Prostate gland (tissue), 2 donors: ENCODE results near the gene HCFC2. TPM values are rescaled to one million over a fixed set of nuclear protein-coding genes. Genes with fewer than 3 reads are reported as not detected.
"Not testable (repeated sequence)": the region's sequence is repeated elsewhere in the genome, so short reads cannot be mapped to it uniquely, and the experiment has no call there.

ENCODE experiments used
- DNase-seq: peaks from one replicate; pipeline ENCODE4 v3.0.0-alpha.2; 2019; ENCODE audit warnings: low spot score
- H3K27ac ChIP-seq, 2 donors: fragments of 200-600 bp; sonication (generic); 2 replicates each; pipeline ENCODE4 v1.5.1; 2017 to 2019
- H3K27me3 ChIP-seq: fragments of 200-600 bp; sonication (generic); replicated peaks from 2 replicates; pipeline ENCODE4 v1.5.1; 2019; ENCODE audit not compliant: insufficient read depth
- H3K36me3 ChIP-seq, 2 donors: fragments of 200-600 bp; sonication (generic); 1 replicate in 1 of 2; 2 replicates in 1 of 2; pipeline versions ENCODE4 v1.5.1 to v1.8.1; 2017 to 2019
- H3K4me1 ChIP-seq: fragments of 200-600 bp; sonication (generic); replicated peaks from 2 replicates; pipeline ENCODE4 v1.5.1; 2019
- H3K4me3 ChIP-seq, 2 donors: fragments of 200-600 bp; sonication (generic); 2 replicates each; pipeline ENCODE4 v1.5.1; 2017 to 2019
- H3K9me3 ChIP-seq: fragments of 200-600 bp; sonication (generic); 2 replicates; pipeline ENCODE4 v1.5.1; 2017
- POLR2A ChIP-seq: fragments of 450-650 bp; IDR thresholded peaks from one replicate; pipeline ENCODE4 v1.6.1; 2016; ENCODE audit warnings: antibody characterized with exemption, mild to moderate bottlenecking
- POLR2AphosphoS5 ChIP-seq: sonication (generic); formaldehyde crosslinking; IDR thresholded peaks from one replicate; pipeline ENCODE4 v1.6.1; 2017; ENCODE audit warnings: antibody characterized with exemption
- WGBS: methylation state at CpG from one replicate; pipeline ENCODE4 v1.1.5; 2018; 5-methylcytosine and 5-hydroxymethylcytosine counted together
- intact Hi-C: fragments of 100-400 bp; cut with DNase I; formaldehyde crosslinking; loops from one replicate; pipeline ENCODE4 v1.14.2; 2022
- total RNA-seq, 2 donors: library from RNA; depleted of rRNA; stranded (reverse); fragments of >200 nt; gene quantifications; one replicate each; pipeline ENCODE4 v1.1.0, GENCODE V29; 2016
- TF ChIP-seq, protein P1 (sequence below), 4 experiments: fragments of 200-600 bp in 2 of 4; fragments of 450-650 bp in 2 of 4; sonication (generic) in 2 of 4; IDR thresholded peaks; 1 replicate in 3 of 4; 2 replicates in 1 of 4; pipeline ENCODE4 v1.5.1; 2016 to 2019; ENCODE audit warnings: antibody characterized with exemption in 4 of 4, mild to moderate bottlenecking in 2 of 4, moderate library complexity in 2 of 4

HCFC2 gene
- total RNA-seq, 2 donors from 2014 or later = 18.3 to 18.6 TPM

DNA sequence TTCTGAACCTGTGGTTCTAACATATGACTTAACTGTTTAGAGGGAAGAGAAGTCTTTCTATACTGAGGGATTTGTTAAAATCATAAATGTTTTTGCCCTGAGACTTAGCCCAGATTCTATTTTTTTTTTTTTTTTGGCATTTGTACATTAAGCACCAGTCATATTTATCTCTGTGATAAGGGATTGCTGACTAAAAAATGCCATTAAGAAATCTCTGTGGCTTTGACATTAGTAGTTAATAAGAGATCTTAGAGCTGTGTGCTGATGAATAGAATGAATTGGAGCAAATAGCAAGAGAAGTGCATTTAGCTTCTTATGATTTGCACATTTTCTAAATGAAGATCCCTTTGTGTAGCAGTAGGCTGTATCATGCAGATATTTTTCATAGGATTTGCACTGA, 41.1 kb downstream of the HCFC2 start:
- intact Hi-C loops = loop anchor here (5.0 to 10.0 kb wide), 2 partner anchors 141 to 228 kb away; partner anchors contain the start of gene TDG
- Histone ChIP-seq H3K4me1 (no peaks in the 10 kb centered on the region), H3K4me3 (no peak overlapping the region), H3K36me3 (no peaks in the 10 kb centered on the region), H3K27ac (no peak overlapping the region), H3K27me3 (no peaks in the 10 kb centered on the region), H3K9me3 (no peaks in the 10 kb centered on the region)
- no peak for DNase-seq
- TF ChIP-seq POLR2AphosphoS5 (no peak), POLR2A (no peak)
- TF ChIP-seq, protein P1, sequence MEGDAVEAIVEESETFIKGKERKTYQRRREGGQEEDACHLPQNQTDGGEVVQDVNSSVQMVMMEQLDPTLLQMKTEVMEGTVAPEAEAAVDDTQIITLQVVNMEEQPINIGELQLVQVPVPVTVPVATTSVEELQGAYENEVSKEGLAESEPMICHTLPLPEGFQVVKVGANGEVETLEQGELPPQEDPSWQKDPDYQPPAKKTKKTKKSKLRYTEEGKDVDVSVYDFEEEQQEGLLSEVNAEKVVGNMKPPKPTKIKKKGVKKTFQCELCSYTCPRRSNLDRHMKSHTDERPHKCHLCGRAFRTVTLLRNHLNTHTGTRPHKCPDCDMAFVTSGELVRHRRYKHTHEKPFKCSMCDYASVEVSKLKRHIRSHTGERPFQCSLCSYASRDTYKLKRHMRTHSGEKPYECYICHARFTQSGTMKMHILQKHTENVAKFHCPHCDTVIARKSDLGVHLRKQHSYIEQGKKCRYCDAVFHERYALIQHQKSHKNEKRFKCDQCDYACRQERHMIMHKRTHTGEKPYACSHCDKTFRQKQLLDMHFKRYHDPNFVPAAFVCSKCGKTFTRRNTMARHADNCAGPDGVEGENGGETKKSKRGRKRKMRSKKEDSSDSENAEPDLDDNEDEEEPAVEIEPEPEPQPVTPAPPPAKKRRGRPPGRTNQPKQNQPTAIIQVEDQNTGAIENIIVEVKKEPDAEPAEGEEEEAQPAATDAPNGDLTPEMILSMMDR (IDR thresholded peaks at IDR 0.05) = no peak

DNA sequence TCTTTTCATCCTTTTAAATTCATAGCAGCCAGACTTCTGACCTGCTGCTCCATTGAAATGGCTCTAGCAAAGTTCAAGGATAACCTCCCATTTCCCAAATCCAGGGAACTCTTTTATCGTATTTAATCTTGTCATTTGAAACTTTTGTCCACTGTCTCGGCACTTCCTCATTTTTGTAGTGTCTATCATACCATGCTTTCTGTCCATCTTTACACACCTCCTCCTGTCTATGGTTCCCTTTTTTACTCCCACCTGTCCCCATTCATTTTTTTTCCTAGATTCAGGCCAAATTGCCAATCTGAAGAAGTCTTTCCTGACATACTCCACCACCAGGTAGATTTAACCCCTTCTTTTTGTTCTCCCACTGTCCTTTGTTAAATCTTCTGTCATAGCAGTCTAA, 42.6 kb downstream of the HCFC2 start:
- H3K9me3 ChIP-seq = no peaks in the 10 kb centered on the region
- TF ChIP-seq, protein P1 (IDR thresholded peaks at IDR 0.05) = no peak
- no peak for TF ChIP-seq POLR2AphosphoS5
- TF ChIP-seq POLR2A = no peak
- intact Hi-C loops = loop anchor here (5.0 to 10.0 kb wide), 2 partner anchors 142 to 230 kb away; partner anchors contain the start of gene TDG
- no peaks in the 10 kb centered on the region for H3K36me3 ChIP-seq
- H3K4me3 ChIP-seq = no peak overlapping the region
- H3K27me3 ChIP-seq = no peaks in the 10 kb centered on the region
- 86% methylated on average over 2 of the region's 2 CpGs for WGBS
- no peaks in the 10 kb centered on the region for H3K4me1 ChIP-seq
- DNase-seq = no peak
- H3K27ac ChIP-seq = no peak overlapping the region

DNA sequence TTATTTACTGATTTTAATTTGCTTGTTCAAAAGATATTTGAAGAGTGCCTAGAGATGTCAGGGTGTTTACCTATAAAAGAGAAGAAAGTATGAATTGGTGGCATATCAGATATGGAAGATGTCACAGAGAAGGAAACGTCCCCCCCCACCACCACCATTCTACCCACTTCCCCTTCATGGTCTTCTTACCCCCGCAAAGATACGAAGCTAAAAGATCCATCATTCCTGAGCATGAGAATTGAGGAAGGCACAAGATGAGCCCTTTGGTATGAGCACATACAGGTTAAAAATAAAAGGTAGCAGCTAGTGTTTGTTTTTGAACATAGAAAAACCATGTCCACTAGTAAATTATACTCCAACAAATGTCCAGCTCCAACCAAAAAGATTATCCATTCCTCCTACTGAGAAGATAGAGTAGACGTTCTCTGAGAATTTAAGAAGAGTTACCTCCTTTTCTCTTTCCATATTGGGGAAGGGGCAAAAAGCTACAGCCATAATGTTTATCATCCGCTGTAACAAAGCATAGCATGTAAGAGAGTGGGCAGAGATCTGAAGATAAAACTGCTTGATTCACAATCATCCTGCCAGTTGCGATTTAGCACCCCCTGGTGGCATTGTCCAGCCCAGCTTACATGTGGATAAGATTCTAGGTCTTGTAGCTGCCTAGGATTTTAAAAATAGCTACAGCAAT, 44.6 kb downstream of the HCFC2 start:
- no peaks in the 10 kb centered on the region for H3K27me3 ChIP-seq
- intact Hi-C loops = loop anchor here (5.0 to 10.0 kb wide), 2 partner anchors 144 to 232 kb away; partner anchors contain the start of gene TDG
- TF ChIP-seq POLR2A (no peak), POLR2AphosphoS5 (peak; percentile 38)
- TF ChIP-seq, protein P1 (IDR thresholded peaks at IDR 0.05) = peak; percentile 73 to 80 (median 79)
- peak; percentile 74 for DNase-seq
- no peaks in the 10 kb centered on the region for H3K36me3 ChIP-seq
- H3K9me3 ChIP-seq = no peaks in the 10 kb centered on the region
- no peak overlapping the region for H3K27ac ChIP-seq
- 46% methylated on average over 6 of the region's 6 CpGs for WGBS
- H3K4me3 ChIP-seq = no peak overlapping the region
- H3K4me1 ChIP-seq = no peaks in the 10 kb centered on the region

DNA sequence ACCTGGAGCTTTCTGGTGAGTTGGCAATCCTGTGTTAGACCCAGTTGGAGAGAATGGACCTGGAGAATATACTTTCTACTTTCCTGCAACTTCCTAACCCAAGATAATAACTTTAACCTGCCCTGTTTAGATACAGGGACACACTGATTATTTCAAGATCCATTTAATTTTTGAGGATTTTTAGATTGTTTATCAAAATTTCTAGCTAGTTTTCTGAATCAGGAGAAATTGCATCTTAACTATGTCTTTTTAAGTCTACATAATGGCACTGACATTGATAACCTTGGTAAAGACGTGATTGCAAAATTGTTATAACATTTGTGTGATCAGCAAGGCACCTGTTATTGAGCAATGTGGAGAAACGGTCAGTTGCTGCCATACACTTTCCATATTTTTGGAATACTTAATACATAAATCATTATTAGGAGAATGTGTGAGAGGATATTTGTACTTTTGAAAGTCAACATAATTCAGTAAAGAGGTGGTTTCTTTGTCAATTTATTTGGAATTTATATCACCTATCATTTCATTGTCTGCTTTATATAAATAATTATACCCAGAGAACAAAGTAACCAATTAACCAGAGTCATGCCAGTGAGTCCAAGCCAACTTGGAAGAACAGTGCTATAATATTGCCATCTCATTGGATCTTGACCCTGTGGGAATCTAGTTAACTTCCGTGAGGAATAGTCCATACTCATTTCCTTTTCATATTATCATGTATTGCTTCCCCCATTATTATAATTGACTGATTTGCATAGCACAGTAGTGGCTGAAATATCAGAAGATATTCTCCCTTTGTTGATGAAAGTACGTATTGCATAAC, 45.3 kb downstream of the HCFC2 start:
- DNase-seq = no peak
- Histone ChIP-seq H3K4me1 (no peaks in the 10 kb centered on the region), H3K27me3 (no peaks in the 10 kb centered on the region), H3K4me3 (no peak overlapping the region), H3K36me3 (no peaks in the 10 kb centered on the region), H3K9me3 (no peaks in the 10 kb centered on the region), H3K27ac (no peak overlapping the region)
- TF ChIP-seq POLR2AphosphoS5 (no peak), POLR2A (no peak)
- TF ChIP-seq, protein P1 (IDR thresholded peaks at IDR 0.05) = no peak
- intact Hi-C loops = loop anchor here (5.0 to 10.0 kb wide), 2 partner anchors 145 to 232 kb away; partner anchors contain the start of gene TDG
- WGBS = 65% methylated on average over 4 of the region's 4 CpGs

DNA sequence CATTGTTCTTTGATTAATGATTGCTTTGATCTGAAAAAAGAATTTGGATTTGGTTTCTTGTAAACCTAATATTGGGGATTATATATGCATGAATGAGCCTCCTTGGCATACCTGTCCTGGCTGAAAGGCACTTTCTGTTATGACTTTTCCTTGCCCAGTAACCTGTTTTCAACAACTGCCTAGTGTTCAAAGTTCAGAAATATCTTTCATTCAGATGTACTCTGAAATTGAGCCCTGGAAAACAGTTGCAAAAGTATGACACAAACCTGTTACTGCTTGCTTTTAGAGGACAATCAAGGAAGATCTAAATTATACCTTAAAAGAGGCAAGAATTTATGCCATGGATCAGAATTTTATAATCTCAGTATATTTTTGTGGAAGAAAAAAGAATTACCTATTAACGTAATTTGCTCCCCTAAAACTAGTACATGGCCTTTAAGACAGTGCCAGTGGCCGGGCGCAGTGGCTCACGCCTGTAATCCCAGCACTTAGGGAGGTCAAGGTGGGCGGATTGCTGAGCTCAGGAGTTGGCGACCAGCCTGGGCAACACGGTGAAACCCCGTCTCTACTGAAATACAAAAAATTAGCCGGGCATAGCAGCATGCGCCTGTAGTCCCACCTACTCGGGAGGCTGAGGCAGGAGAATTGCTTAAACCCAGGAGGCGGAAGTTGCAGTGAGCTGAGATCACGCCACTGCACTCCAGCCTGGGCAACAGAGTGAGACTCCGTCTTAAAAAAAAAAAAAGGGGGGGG, 50.7 kb downstream of the HCFC2 start:
- H3K9me3 ChIP-seq, H3K4me3 ChIP-seq, intact Hi-C loops, H3K4me1 ChIP-seq, H3K27me3 ChIP-seq, DNase-seq, H3K36me3 ChIP-seq: not testable (repeated sequence)
- H3K27ac ChIP-seq = peak overlapping the region in 1 of 2 donors; percentile 35
- 65% methylated on average over 14 of the region's 14 CpGs for WGBS
